Left ventricle myocardium inferior (tissue), 1 donor: Measurements from ENCODE around the gene HGFAC. TPM values are rescaled to one million over a fixed set of nuclear protein-coding genes. Genes with fewer than 3 reads are reported as not detected.

Source experiments
- DNase-seq: peaks from one replicate; pipeline ENCODE4 v3.0.0-alpha.2; 2020
- H3K27ac ChIP-seq: fragments of 200-600 bp; replicated peaks from 2 replicates; pipeline ENCODE4 v1.8.0; 2021
- H3K27me3 ChIP-seq: fragments of 200-600 bp; 2 replicates; pipeline ENCODE4 v1.8.0; 2021; ENCODE audit warnings: low read depth
- H3K36me3 ChIP-seq: fragments of 200-600 bp; 2 replicates; pipeline ENCODE4 v1.8.0; 2021
- H3K4me1 ChIP-seq: fragments of 200-600 bp; 2 replicates; pipeline ENCODE4 v1.8.0; 2021
- H3K4me3 ChIP-seq: fragments of 200-600 bp; 2 replicates; pipeline ENCODE4 v1.8.0; 2021; ENCODE audit warnings: mild to moderate bottlenecking, moderate library complexity
- H3K9me3 ChIP-seq: fragments of 200-600 bp; replicated peaks from 2 replicates; pipeline ENCODE4 v1.8.0; 2021
- intact Hi-C: fragments of 100-400 bp; cut with micrococcal nuclease; formaldehyde crosslinking; loops from one replicate; pipeline ENCODE4 v1.11.0; 2022
- total RNA-seq: library from RNA; stranded (reverse); fragmentation: NEBNext Ultra II Directional; extraction: Animal tissue kit (Norgen Biotek cat#: 25700); gene quantifications from one replicate; pipeline ENCODE4 v1.2.1, GENCODE V29; 2021
- TF ChIP-seq, protein P1 (sequence below): fragments of 200-600 bp; IDR thresholded peaks from 2 replicates; pipeline ENCODE4 v1.8.0; 2021; ENCODE audit warnings: antibody characterized with exemption, mild to moderate bottlenecking, borderline replicate concordance
- donor health status: DM: no; HTN: yes; CAD: no; lungs with severe emphysema.

HGFAC gene
- total RNA-seq, 1 donor from 2014 or later = 0.80 TPM

DNA sequence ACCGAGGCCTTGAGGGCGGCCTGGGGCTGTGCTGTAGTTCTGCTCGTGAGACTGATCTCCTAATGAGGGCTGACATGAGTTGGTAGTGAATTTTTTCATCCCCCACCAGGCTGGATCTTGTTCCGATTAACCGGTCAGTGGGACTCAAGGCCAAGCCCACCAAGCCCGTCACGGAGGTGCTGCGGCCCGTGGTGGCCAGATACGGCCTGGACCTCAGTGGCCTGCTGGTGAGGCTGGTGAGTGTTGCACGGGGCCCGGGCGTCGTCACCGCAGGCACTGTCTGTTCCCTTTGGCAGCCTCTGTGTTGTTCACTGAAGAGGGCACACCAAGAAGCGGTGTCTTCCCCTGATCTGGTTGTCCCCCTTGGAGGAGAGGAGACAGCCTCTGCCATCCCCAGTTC lies 18.4 kb upstream of the HGFAC start:
- TF ChIP-seq, protein P1, sequence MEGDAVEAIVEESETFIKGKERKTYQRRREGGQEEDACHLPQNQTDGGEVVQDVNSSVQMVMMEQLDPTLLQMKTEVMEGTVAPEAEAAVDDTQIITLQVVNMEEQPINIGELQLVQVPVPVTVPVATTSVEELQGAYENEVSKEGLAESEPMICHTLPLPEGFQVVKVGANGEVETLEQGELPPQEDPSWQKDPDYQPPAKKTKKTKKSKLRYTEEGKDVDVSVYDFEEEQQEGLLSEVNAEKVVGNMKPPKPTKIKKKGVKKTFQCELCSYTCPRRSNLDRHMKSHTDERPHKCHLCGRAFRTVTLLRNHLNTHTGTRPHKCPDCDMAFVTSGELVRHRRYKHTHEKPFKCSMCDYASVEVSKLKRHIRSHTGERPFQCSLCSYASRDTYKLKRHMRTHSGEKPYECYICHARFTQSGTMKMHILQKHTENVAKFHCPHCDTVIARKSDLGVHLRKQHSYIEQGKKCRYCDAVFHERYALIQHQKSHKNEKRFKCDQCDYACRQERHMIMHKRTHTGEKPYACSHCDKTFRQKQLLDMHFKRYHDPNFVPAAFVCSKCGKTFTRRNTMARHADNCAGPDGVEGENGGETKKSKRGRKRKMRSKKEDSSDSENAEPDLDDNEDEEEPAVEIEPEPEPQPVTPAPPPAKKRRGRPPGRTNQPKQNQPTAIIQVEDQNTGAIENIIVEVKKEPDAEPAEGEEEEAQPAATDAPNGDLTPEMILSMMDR = no peak
- Histone ChIP-seq H3K4me1 (no peaks in the 10 kb centered on the region), H3K27ac (no peak overlapping the region), H3K36me3 (peaks cover 51% of the 10 kb centered on the region), H3K27me3 (no peaks in the 10 kb centered on the region), H3K9me3 (no peaks in the 10 kb centered on the region), H3K4me3 (no peak overlapping the region)
- no peak for DNase-seq
- intact Hi-C loops = no loop called here

DNA sequence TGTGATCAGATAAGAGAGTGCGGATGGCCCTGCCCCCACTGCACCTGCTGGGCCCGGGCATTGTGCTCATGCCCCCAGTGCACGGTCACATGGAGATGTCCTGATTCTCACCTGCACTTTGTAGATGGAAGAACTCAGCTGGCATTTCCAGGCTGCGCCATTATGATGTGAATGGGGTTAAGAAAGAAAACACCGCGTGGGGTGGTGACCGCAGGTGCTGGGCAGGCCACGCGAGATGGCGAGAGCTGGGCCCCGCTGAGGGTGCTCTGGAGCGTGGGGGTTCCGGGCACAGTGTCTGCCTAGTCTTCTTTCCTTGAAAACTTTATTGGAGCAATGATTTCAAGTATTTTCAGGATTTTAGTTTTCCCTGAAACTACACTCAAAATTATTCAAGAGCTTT lies 17.8 kb upstream of the HGFAC start:
- H3K9me3 ChIP-seq = no peaks in the 10 kb centered on the region
- H3K27ac ChIP-seq = no peak overlapping the region
- no peaks in the 10 kb centered on the region for H3K27me3 ChIP-seq
- DNase-seq = no peak
- no peak overlapping the region for H3K4me3 ChIP-seq
- H3K36me3 ChIP-seq = peaks cover 53% of the 10 kb centered on the region
- no peaks in the 10 kb centered on the region for H3K4me1 ChIP-seq
- intact Hi-C loops = no loop called here
- TF ChIP-seq, protein P1 = no peak

DNA sequence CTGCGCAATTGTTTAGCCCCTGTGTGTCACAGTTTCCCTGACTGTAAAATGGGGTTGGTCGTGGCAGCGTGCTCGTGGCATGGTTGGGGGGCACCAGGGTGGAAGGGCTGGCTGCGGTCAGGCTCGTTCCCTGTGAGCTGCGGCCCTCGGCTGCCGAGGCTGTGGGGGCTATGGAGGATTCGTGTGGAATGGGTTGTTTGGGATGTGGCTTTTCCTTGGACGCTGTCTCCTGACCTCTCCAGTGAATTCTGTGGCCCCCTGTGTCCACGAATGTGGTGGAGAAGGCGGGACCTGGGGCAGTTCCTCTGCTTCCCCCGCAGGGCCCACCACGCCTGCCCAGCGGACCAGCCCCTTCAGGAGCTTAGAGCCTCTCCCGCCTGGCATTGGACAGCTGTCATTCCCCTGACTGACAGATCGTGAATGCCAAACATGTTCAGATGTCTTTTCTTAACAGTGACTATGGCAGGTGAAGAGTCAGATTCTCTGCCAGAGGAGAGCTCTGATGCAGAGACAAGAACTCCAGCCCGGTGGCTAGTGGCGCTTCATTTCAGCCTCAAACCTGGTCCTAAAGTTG lies 17.2 kb upstream of the HGFAC start:
- H3K9me3 ChIP-seq = no peaks in the 10 kb centered on the region
- intact Hi-C loops = no loop called here
- H3K4me3 ChIP-seq = no peak overlapping the region
- no peak overlapping the region for H3K27ac ChIP-seq
- no peak for DNase-seq
- H3K4me1 ChIP-seq = no peaks in the 10 kb centered on the region
- TF ChIP-seq, protein P1 = no peak
- H3K27me3 ChIP-seq = no peaks in the 10 kb centered on the region
- peaks cover 59% of the 10 kb centered on the region for H3K36me3 ChIP-seq

DNA sequence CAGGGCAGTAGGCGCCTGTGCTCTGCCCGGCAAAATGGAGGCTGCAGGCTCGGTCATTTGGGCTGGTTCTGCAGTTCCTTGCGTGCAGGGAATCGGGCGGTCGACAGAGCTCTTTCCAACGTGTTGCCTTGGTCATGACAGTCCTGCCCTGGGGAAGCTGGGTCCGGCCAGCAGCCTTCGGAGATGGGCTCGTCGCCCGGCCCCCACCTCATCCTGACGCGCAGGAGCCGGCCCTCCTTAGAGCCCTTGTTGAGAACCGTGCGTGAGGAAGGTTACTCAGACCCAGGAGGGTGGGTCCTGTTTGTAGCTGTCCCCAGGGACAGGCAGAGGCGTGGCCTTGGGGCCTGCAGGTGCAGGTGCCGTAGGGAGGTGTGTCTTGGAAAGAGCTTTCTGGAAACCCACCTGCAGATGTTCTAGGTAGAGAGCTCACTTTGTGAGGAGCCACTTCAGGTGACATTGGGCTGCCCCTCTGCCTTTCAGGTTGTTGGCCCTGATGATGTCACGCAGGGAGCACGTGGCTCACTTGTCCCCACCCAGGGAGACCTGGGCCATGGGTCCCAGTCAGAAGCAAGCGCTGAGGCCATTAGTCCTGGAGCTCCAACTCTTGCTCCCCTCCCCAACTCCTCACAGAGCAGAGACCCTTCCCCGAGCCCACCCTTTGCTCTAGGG lies 15.2 kb upstream of the HGFAC start:
- Histone ChIP-seq H3K27ac (no peak overlapping the region), H3K27me3 (no peaks in the 10 kb centered on the region), H3K9me3 (no peaks in the 10 kb centered on the region), H3K4me1 (no peaks in the 10 kb centered on the region), H3K36me3 (peaks cover 70% of the 10 kb centered on the region), H3K4me3 (no peak overlapping the region)
- no peak for DNase-seq
- TF ChIP-seq, protein P1 = no peak
- intact Hi-C loops = no loop called here

DNA sequence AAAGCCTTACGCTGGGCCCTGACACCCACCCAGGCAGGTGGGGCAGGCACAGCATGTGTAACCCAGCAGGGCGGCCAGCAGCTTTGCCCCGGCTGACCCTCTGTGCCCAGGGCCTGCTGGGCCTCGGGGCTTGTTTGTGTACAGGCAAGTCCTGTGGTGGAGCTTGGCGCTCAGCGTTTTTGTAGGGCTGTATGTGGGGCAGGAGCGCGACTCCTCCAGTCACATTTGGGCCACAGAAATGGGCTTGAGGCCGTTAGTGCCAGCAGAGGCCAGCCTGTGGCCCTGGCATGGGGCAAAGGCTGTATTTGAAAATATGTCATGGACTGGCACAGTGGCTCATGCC lies 14.7 kb upstream of the HGFAC start:
- TF ChIP-seq, protein P1 = no peak
- Histone ChIP-seq H3K4me1 (no peaks in the 10 kb centered on the region), H3K36me3 (peaks cover 72% of the 10 kb centered on the region), H3K4me3 (no peak overlapping the region), H3K27me3 (no peaks in the 10 kb centered on the region), H3K27ac (no peak overlapping the region), H3K9me3 (no peaks in the 10 kb centered on the region)
- no peak for DNase-seq
- intact Hi-C loops = no loop called here
